Lung microvascular endothelial cell (primary cell): ENCODE data around the gene YBX2. TPM values are rescaled to one million over a fixed set of nuclear protein-coding genes. Genes with fewer than 3 reads are reported as not detected.
A peak's percentile ranks its signal among the peaks of the same experiment; 100 is the strongest.

Experiments used
- DNase-seq, 2 donors: peaks; one replicate each; pipeline versions ENCODE4 v3.0.0 to v3.0.0-alpha.2; 2010; ENCODE audit warnings: low read depth in 2 of 2
- total RNA-seq: library from RNA; depleted of rRNA; stranded (reverse); fragments of >200 nt; gene quantifications from 2 replicates; pipeline ENCODE4 v1.2.1, GENCODE V29; 2014

The YBX2 gene
- total RNA-seq, 1 donor from 2014 or later = under 0.01 TPM

- DNase-seq = no peak
Observed at GRCh38 chr17:7266784-7267183, 27.7 kb downstream of the YBX2 start.

- no peak for DNase-seq
Observed at GRCh38 chr17:7263801-7264078, 30.7 kb downstream of the YBX2 start.

- DNase-seq = no peak
Observed at GRCh38 chr17:7262935-7263800, 31.3 kb downstream of the YBX2 start.

GRCh38 chr17:7262192-7262934 lies 32.1 kb downstream of the YBX2 start, which contains the start of gene CLDN7:
Gene CLDN7, minus strand, starts transcription at chr17:7262478. Its CDS starts 435 bp downstream, at chr17:7262043.
- DNase-seq = no peak

GRCh38 chr17:7261379-7262191 lies 32.9 kb downstream of the YBX2 start:
- no peak for DNase-seq

- no peak for DNase-seq
Observed at GRCh38 chr17:7260651-7261378, 33.6 kb downstream of the YBX2 start.

GRCh38 chr17:7260151-7260550 lies 34.3 kb downstream of the YBX2 start:
- no peak for DNase-seq

- DNase-seq = no peak
Observed at GRCh38 chr17:7259555-7259889, 34.9 kb downstream of the YBX2 start.

GRCh38 chr17:7258731-7259554 lies 35.5 kb downstream of the YBX2 start:
- no peak for DNase-seq

- no peak for DNase-seq
Observed at GRCh38 chr17:7256766-7257456, 37.5 kb downstream of the YBX2 start.

GRCh38 chr17:7254511-7254910 lies 39.9 kb downstream of the YBX2 start:
- no peak for DNase-seq

GRCh38 chr17:7253082-7253481 lies 41.4 kb downstream of the YBX2 start:
- no peak for DNase-seq

GRCh38 chr17:7252176-7253043 lies 42.0 kb downstream of the YBX2 start, which contains the start of gene ELP5:
Gene ELP5, plus strand, starts transcription at chr17:7252215. Its CDS starts 336 bp downstream, at chr17:7252551.
- DNase-seq = peak; percentile 95 to 97

- peak; percentile 100 for DNase-seq
Observed at GRCh38 chr17:7251661-7252175, 42.7 kb downstream of the YBX2 start, which contains the start of gene CTDNEP1. Gene CTDNEP1, minus strand, starts transcription at chr17:7251734. Its CDS starts 438 bp downstream, at chr17:7251296.

GRCh38 chr17:7250695-7251627 lies 43.5 kb downstream of the YBX2 start:
- DNase-seq = peak; percentile 48 to 54

- no peak for DNase-seq
Observed at GRCh38 chr17:7249830-7250229, 44.6 kb downstream of the YBX2 start.

- no peak for DNase-seq
Observed at GRCh38 chr17:7249214-7249613, 45.2 kb downstream of the YBX2 start.
